A673 (cell line): Measurements from ENCODE around the gene SUN1. TPM values are rescaled to one million over a fixed set of nuclear protein-coding genes. Genes with fewer than 3 reads are reported as not detected.

Experiments used
- BruUV-seq: library from RNA; stranded (reverse); fragments of 400-500 nt; replicated peaks from 2 replicates; lab custom pipeline; 2021; lab: Mats Ljungman, UMichigan
- CTCF ChIA-PET: fragments of 300-600 bp; sonication (Branson Sonifier 250); formaldehyde crosslinking; loops from one replicate; lab custom pipeline; 2022; ENCODE audit warnings: antibody characterized with exemption; lab: Charles Lee
- POLR2A ChIA-PET: fragments of 300-600 bp; sonication (Branson Sonifier 250); formaldehyde crosslinking; loops from one replicate; lab custom pipeline; 2022; ENCODE audit warnings: antibody characterized with exemption; ENCODE audit not compliant: low non-redundant PET; lab: Charles Lee
- DNase-seq: peaks from one replicate; pipeline ENCODE4 v3.0.0-alpha.2; 2015; ENCODE audit warnings: low spot score
- H3K27ac ChIP-seq: fragments of 200-600 bp; sonication (generic); 2 replicates; pipeline ENCODE4 v1.5.1; 2016; ENCODE audit warnings: mixed run types, low read depth, mild to moderate bottlenecking, mixed read lengths, antibody characterized with exemption, low read length; ENCODE audit not compliant: poor library complexity, severe bottlenecking
- H3K27me3 ChIP-seq: fragments of 200-600 bp; sonication (generic); replicated peaks from 2 replicates; pipeline ENCODE4 v1.6.1; 2017; ENCODE audit warnings: mixed run types, low read depth, mild to moderate bottlenecking, mixed read lengths, antibody characterized with exemption, low read length; ENCODE audit not compliant: insufficient read depth, poor library complexity
- H3K36me3 ChIP-seq: fragments of 200-600 bp; sonication (generic); 2 replicates; pipeline ENCODE4 v1.6.1; 2016; ENCODE audit warnings: mixed run types, mild to moderate bottlenecking, mixed read lengths, antibody characterized with exemption, low read length; ENCODE audit not compliant: insufficient read depth, poor library complexity, severe bottlenecking
- H3K4me1 ChIP-seq: fragments of 200-600 bp; sonication (generic); 2 replicates; pipeline ENCODE4 v1.6.1; 2017; ENCODE audit warnings: mixed run types, mild to moderate bottlenecking, mixed read lengths, antibody characterized with exemption, low read length; ENCODE audit not compliant: insufficient read depth, poor library complexity, severe bottlenecking
- H3K4me3 ChIP-seq: fragments of 200-600 bp; sonication (generic); 2 replicates; pipeline ENCODE4 v1.5.1; 2016; ENCODE audit warnings: low read depth, mixed run types, mild to moderate bottlenecking, mixed read lengths, low read length; ENCODE audit not compliant: poor library complexity, severe bottlenecking
- H3K9me3 ChIP-seq: fragments of 200-600 bp; sonication (generic); 2 replicates; pipeline ENCODE4 v1.6.1; 2016; ENCODE audit warnings: mixed run types, low read depth, mild to moderate bottlenecking, mixed read lengths, antibody characterized with exemption, low read length; ENCODE audit not compliant: poor library complexity, severe bottlenecking
- CTCF ChIP-seq: fragments of 300-800, 200-600 bp; sonication (generic); conservative IDR thresholded peaks from 2 replicates; pipeline ENCODE4 v1.5.1; 2017; ENCODE audit warnings: low read depth, mild to moderate bottlenecking, antibody characterized with exemption, low read length, moderate library complexity, mixed read lengths
- EZH2 ChIP-seq: fragments of 200-600 bp; sonication (generic); IDR thresholded peaks from 2 replicates; pipeline ENCODE4 v1.6.1; 2017; ENCODE audit warnings: borderline replicate concordance, low read depth, mild to moderate bottlenecking, mixed read lengths, antibody characterized with exemption, low read length; ENCODE audit not compliant: poor library complexity, severe bottlenecking
- intact Hi-C: fragments of 100-400 bp; cut with micrococcal nuclease; formaldehyde crosslinking; loops from one replicate; pipeline ENCODE4 v1.10.0; 2022; ENCODE audit not compliant: unreplicated experiment
- total RNA-seq: library from RNA; stranded (reverse); gene quantifications from 2 replicates; pipeline ENCODE4 v1.2.3, GENCODE V29; 2021

The SUN1 gene
- total RNA-seq, 1 experiment from 2014 or later, result 189 TPM

GRCh38 chr7:836429-836828 is 4.2 kb downstream of the SUN1 start:
- H3K27me3 ChIP-seq, result no peaks in the 10 kb centered on the region
- DNase-seq, result no peak
- ChIA-PET POLR2A (no interaction called here), CTCF (interaction anchor here (1.0 kb wide), 1 partner anchor 20 kb away, joined by 3 read pairs; no protein-coding TSS in a partner anchor)
- H3K27ac ChIP-seq, result peak overlapping the region; percentile 6
- TF ChIP-seq EZH2 (no peak), CTCF (peak; percentile 59)
- H3K4me3 ChIP-seq, result no peak overlapping the region
- no TSS peak for BruUV-seq
- H3K4me1 ChIP-seq, result peaks cover 24% of the 10 kb centered on the region
- H3K9me3 ChIP-seq, result no peaks in the 10 kb centered on the region
- peaks cover 20% of the 10 kb centered on the region for H3K36me3 ChIP-seq
- intact Hi-C loops, result no loop called here

GRCh38 chr7:837001-837400 is 4.7 kb downstream of the SUN1 start:
- DNase-seq, result no peak
- Histone ChIP-seq H3K4me3 (no peak overlapping the region), H3K27me3 (no peaks in the 10 kb centered on the region), H3K27ac (no peak overlapping the region), H3K9me3 (no peaks in the 10 kb centered on the region), H3K4me1 (peaks cover 19% of the 10 kb centered on the region), H3K36me3 (peaks cover 26% of the 10 kb centered on the region)
- POLR2A ChIA-PET, result no interaction called here
- intact Hi-C loops, result no loop called here
- BruUV-seq, result no TSS peak
- CTCF ChIA-PET, result interaction anchor here (1.0 kb wide), 1 partner anchor 20 kb away, joined by 3 read pairs; no protein-coding TSS in a partner anchor
- TF ChIP-seq EZH2, result no peak
- no peak for TF ChIP-seq CTCF

- intact Hi-C loops, result no loop called here
- CTCF ChIA-PET, result no interaction called here
- BruUV-seq, result no TSS peak
- Histone ChIP-seq H3K27ac (no peak overlapping the region), H3K9me3 (no peaks in the 10 kb centered on the region), H3K36me3 (peaks cover 52% of the 10 kb centered on the region), H3K4me1 (peaks cover 11% of the 10 kb centered on the region), H3K4me3 (no peak overlapping the region), H3K27me3 (no peaks in the 10 kb centered on the region)
- no peak for TF ChIP-seq CTCF
- TF ChIP-seq EZH2, result no peak
- DNase-seq, result no peak
- POLR2A ChIA-PET, result no interaction called here
Observed at GRCh38 chr7:840001-840600, 7.8 kb downstream of the SUN1 start.
